Calu3 (cell line): Measurements from ENCODE around the gene ELAVL3. TPM values are rescaled to one million over a fixed set of nuclear protein-coding genes. Genes with fewer than 3 reads are reported as not detected.

ENCODE experiments used
- BruUV-seq: library from RNA; stranded (reverse); fragments of 400-500 nt; replicated peaks from 2 replicates; lab custom pipeline; 2021; lab: Mats Ljungman, UMichigan
- CTCF ChIA-PET: fragments of 300-600 bp; sonication (Branson Sonifier 250); formaldehyde crosslinking; loops from one replicate; lab custom pipeline; 2022; ENCODE audit warnings: antibody characterized with exemption; lab: Charles Lee
- DNase-seq: peaks from one replicate; pipeline ENCODE4 v3.0.0; 2022
- H3K27ac Mint-ChIP-seq: one replicate; pipeline ENCODE4 v1.8.0; 2022; ENCODE audit warnings: mixed read lengths; ENCODE audit not compliant: unreplicated experiment
- H3K27me3 Mint-ChIP-seq: one replicate; pipeline ENCODE4 v1.8.0; 2022; ENCODE audit warnings: mixed read lengths; ENCODE audit not compliant: unreplicated experiment
- H3K36me3 Mint-ChIP-seq: one replicate; pipeline ENCODE4 v1.8.0; 2022; ENCODE audit warnings: mild to moderate bottlenecking, moderate library complexity, mixed read lengths; ENCODE audit not compliant: insufficient read depth, unreplicated experiment
- H3K4me1 Mint-ChIP-seq: one replicate; pipeline ENCODE4 v1.8.0; 2022; ENCODE audit warnings: mild to moderate bottlenecking, low read depth, mixed read lengths; ENCODE audit not compliant: unreplicated experiment
- H3K4me3 Mint-ChIP-seq: one replicate; pipeline ENCODE4 v1.8.0; 2022; ENCODE audit warnings: mild to moderate bottlenecking, low read depth, moderate library complexity, mixed read lengths; ENCODE audit not compliant: unreplicated experiment
- H3K9me3 Mint-ChIP-seq: one replicate; pipeline ENCODE4 v1.8.0; 2022; ENCODE audit warnings: low read depth, mixed read lengths; ENCODE audit not compliant: unreplicated experiment
- intact Hi-C: fragments of 100-400 bp; cut with micrococcal nuclease; formaldehyde crosslinking; loops from one replicate; pipeline ENCODE4 v1.10.0; 2022; ENCODE audit not compliant: unreplicated experiment
- total RNA-seq: library from RNA; stranded (reverse); gene quantifications from 2 replicates; pipeline ENCODE4 v1.2.3, GENCODE V29; 2022
- TF ChIP-seq, protein P1 (sequence below): fragments of 200-600 bp; IDR thresholded peaks from one replicate; pipeline ENCODE4 v1.8.0; 2022; ENCODE audit warnings: antibody characterized with exemption; ENCODE audit not compliant: unreplicated experiment

ELAVL3 gene
- total RNA-seq, 1 experiment from 2014 or later: not detected

DNA sequence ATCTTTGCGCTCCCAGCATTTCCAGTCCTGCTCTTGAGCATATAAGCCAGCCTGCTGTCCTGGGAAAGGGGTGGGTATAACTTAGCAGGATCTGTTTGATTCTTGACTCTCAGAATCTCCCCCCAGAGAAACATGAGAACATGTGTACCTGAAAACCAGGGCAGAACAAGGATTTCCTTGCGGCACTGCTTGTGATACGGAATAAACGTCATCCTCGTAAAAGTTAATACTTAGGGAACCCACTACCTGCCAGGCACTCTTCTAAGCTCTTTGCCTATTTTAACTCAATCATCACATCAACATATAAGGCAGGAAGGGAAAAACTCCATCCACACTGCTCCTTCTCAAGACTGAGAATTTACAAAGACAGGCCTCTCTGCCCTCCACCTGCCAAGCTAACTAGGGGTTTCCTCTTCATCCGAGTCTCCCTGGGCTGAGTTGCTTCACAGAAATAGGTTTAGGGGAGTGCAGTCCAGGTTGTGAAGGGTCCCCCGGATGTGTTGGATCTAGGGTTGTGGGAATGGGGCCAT is 23.7 kb upstream of the ELAVL3 start:
- peak overlapping the region; percentile 88 for H3K27ac Mint-ChIP-seq
- peak overlapping the region; percentile 78 for H3K4me3 Mint-ChIP-seq
- H3K4me1 Mint-ChIP-seq: no peaks in the 10 kb centered on the region
- no peak for DNase-seq
- H3K27me3 Mint-ChIP-seq: no peaks in the 10 kb centered on the region
- CTCF ChIA-PET: no interaction called here
- TF ChIP-seq, protein P1, sequence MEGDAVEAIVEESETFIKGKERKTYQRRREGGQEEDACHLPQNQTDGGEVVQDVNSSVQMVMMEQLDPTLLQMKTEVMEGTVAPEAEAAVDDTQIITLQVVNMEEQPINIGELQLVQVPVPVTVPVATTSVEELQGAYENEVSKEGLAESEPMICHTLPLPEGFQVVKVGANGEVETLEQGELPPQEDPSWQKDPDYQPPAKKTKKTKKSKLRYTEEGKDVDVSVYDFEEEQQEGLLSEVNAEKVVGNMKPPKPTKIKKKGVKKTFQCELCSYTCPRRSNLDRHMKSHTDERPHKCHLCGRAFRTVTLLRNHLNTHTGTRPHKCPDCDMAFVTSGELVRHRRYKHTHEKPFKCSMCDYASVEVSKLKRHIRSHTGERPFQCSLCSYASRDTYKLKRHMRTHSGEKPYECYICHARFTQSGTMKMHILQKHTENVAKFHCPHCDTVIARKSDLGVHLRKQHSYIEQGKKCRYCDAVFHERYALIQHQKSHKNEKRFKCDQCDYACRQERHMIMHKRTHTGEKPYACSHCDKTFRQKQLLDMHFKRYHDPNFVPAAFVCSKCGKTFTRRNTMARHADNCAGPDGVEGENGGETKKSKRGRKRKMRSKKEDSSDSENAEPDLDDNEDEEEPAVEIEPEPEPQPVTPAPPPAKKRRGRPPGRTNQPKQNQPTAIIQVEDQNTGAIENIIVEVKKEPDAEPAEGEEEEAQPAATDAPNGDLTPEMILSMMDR: no peak
- no peaks in the 10 kb centered on the region for H3K9me3 Mint-ChIP-seq
- BruUV-seq: no TSS peak
- intact Hi-C loops: no loop called here
- H3K36me3 Mint-ChIP-seq: peaks cover 38% of the 10 kb centered on the region

DNA sequence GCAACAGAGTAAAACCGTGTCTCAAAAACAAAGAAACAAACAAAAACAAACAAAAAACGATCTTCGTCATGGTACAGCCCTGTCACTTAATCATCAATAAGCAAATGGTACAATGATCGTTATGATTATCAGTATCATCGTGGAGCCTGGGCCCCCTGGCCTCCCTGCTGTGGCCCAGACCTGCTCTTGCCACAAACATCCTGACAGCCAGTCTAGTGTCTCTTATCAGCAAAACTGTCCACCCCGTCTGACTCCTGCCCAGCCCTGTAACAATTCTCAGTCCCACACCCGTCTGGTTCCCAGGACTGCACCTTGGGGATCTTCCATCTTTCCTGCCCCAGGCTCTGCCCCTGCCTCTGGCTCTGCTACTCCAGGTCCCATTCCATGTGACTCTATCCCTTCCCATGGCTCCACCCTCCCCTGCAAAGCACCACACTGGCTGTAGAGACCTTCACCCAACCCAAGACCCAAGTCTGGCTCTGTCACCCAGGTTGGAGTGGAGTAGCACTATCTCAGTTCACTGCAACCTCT is 19.1 kb upstream of the ELAVL3 start:
- Mint-ChIP-seq H3K36me3 (peaks cover 11% of the 10 kb centered on the region), H3K9me3 (no peaks in the 10 kb centered on the region), H3K27ac (no peak overlapping the region), H3K4me1 (no peaks in the 10 kb centered on the region), H3K4me3 (no peak overlapping the region), H3K27me3 (no peaks in the 10 kb centered on the region)
- intact Hi-C loops: no loop called here
- TF ChIP-seq, protein P1: no peak
- DNase-seq: no peak
- no TSS peak for BruUV-seq
- CTCF ChIA-PET: interaction anchor here (0.6 kb wide), 1 partner anchor 206 kb away, joined by 6 read pairs; no protein-coding TSS in a partner anchor

DNA sequence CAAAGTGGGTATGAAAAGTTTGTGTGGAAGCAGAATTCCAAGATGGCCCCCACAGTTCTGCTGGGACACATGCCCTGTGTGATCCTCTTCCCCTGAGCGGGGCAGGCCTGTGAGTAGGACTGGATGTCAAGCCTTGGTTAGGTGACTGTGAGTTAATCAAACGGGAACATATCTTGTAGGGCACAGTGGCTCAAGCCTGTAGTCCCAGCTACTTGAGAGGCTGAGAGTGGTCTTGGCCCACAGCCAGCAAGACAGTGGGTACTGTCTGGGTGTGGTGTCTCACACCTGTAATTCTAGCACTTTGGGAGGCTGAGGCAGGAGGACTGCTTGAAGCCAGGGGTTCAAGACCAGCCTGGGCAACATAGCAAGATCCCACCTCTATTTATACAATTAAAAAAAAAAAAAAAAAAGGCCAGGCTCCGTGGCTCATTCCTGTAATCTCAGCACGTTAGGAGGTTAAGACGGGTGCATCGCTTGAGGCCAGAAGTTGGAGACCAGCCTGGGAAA is 18.4 kb upstream of the ELAVL3 start:
- peaks cover 5% of the 10 kb centered on the region for H3K36me3 Mint-ChIP-seq

DNA sequence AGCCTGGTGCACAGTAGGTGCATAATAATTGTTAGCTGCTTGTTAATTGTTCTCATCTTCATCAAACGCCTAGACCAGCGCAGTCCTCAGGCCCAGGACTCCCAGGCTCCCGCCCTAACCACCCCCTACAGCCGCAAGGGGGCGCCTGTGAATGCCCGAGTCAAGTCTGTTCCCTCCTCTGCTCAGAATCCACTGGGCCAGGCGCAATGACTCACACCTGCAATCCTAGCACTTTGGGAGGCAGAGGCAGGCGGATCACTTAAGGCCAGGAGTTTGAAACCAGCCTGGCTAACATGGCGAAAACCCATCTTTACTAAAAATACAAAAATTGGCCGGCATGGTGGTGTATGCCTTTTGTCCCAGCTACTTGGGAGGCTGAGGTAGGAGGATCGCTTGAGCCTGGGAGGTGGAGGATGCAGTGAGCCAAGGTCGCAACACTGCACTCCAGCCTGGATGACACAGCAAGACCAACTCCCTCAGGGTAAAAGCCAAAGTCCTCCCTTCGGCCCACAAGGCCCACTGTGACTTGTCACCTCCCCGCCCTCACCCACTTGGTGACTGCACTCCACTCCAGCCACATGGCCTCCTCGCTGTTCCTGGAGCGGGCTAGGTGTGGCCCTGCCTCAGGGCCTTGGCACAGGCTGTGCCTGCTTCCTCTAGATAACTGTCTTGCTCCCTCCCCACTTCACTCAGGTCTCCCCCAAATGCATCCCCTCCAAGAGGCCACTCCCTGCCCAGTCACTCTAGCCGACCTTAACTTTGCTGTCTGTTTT is 15.7 kb upstream of the ELAVL3 start:
- no peak overlapping the region for H3K4me3 Mint-ChIP-seq
- no peaks in the 10 kb centered on the region for H3K27me3 Mint-ChIP-seq
- no peaks in the 10 kb centered on the region for H3K4me1 Mint-ChIP-seq
- intact Hi-C loops: no loop called here
- H3K9me3 Mint-ChIP-seq: no peaks in the 10 kb centered on the region
- DNase-seq: peak; percentile 59
- H3K36me3 Mint-ChIP-seq: peaks cover 5% of the 10 kb centered on the region
- no peak overlapping the region for H3K27ac Mint-ChIP-seq
- CTCF ChIA-PET: no interaction called here
- TF ChIP-seq, protein P1: peak; percentile 36
- BruUV-seq: no TSS peak

More for the DNA sequence above, 18.4 kb upstream of the ELAVL3 start:
- intact Hi-C loops: no loop called here
- no peak overlapping the region for H3K27ac Mint-ChIP-seq
- H3K9me3 Mint-ChIP-seq: no peaks in the 10 kb centered on the region
- H3K4me3 Mint-ChIP-seq: no peak overlapping the region
- H3K27me3 Mint-ChIP-seq: no peaks in the 10 kb centered on the region
- H3K4me1 Mint-ChIP-seq: no peaks in the 10 kb centered on the region
- BruUV-seq: no TSS peak
- TF ChIP-seq, protein P1: no peak
- CTCF ChIA-PET: no interaction called here
- DNase-seq: no peak
